ENCODE data around the gene SIGLEC14. TPM values are rescaled to one million over a fixed set of nuclear protein-coding genes. Genes with fewer than 3 reads are reported as not detected.

The SIGLEC14 gene
- total RNA-seq, 6 experiments from 2014 or later: 2.9 to 6.1 (median 3.4) TPM; not detected in 2

- TF ChIP-seq POLR2A (IDR thresholded peaks at IDR 0.05) (no peak), CTCF (IDR thresholded peaks at IDR 0.05) (no peak)
- 94% methylated on average over 8 of the region's 31 CpGs for WGBS (ENCODE audit: insufficient coverage, low coverage, low lambda C conversion rate, missing lambda C conversion rate)
- intact Hi-C loops (cut with DNase I): loop anchor here in 1 of 2 donors (10.0 kb wide), 1 partner anchor 484 kb away; no protein-coding TSS in a partner anchor
- Histone ChIP-seq H3K9me3 (no peaks in the 10 kb centered on the region), H3K36me3 (no peaks in the 10 kb centered on the region), H3K4me3 (no peak overlapping the region), H3K27me3 (no peaks in the 10 kb centered on the region), H3K27ac (no peak overlapping the region), H3K4me1 (peaks cover 0 to 11% (median 2%) of the 10 kb centered on the region in 4 donors)
- no peak for DNase-seq
- no peak for ATAC-seq
Measured at GRCh38 chr19:51598159-51598915, 48.3 kb downstream of the SIGLEC14 start.

DNA sequence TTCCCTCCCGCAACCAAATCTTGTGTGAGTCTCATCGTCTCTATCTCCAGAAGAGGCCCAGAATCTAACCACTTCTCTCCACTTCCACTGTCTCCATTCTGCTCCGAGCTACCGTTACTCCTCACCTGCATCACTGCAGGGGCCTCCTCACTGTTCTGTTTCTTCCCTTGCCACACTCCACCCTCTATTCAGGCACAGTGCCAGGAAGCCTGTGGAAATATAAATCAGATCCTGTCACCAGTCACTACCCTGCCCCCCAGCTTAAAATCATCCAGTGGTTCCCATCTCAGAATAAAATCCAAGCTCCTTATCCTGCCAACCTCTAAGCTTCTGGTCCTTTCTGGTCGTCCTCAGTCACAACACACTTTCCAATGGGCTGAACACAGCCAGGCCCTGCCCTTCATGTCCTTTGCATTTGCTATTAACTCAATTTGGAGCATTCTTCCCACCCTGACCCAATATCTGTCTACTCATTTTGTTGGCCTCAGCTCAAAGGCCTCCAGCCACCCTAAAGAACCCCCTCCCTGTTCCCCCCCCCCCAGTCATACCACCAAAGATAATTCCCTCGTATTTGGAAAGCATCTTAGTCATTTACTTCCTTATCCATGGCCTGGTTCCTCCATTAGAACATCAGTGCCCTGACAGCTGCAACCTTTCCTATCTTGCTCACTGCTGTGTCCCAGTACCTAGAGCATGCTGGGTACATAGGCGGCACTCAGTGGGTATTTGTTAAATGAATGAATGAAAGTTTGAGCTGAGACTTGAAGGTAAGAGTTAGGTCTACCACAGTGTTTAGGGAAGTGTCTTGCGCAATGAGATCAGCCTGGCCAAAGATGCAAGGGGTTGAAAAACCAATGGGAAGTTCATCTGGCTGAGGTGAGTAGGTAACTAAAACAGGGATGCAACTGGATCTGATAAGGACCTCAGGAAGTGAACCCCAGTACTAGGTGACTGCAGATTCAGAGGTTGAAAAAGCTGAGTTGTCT is 51.1 kb downstream of the SIGLEC14 start:
- intact Hi-C loops (cut with DNase I): loop anchor here in 1 of 2 donors (10.0 kb wide), 1 partner anchor 481 kb away; no protein-coding TSS in a partner anchor
- Histone ChIP-seq H3K4me3 (peak overlapping the region in 1 of 3 donors; percentile 62), H3K9me3 (no peaks in the 10 kb centered on the region), H3K4me1 (peaks cover 0 to 12% (median 3%) of the 10 kb centered on the region in 4 donors), H3K36me3 (no peaks in the 10 kb centered on the region), H3K27ac (no peak overlapping the region), H3K27me3 (no peaks in the 10 kb centered on the region)
- TF ChIP-seq POLR2A (IDR thresholded peaks at IDR 0.05) (no peak), CTCF (IDR thresholded peaks at IDR 0.05) (no peak)
- DNase-seq (no peak), ATAC-seq (no peak)
- 81% methylated on average over 7 of the region's 8 CpGs for WGBS (ENCODE audit: insufficient coverage, low coverage, low lambda C conversion rate, missing lambda C conversion rate)

- intact Hi-C loops (cut with DNase I): loop anchor here (5.0 to 10.0 kb wide), 2 partner anchors 480 to 487 kb away; partner anchors contain the start of gene CTU1 (in 1 of the 2)
- Histone ChIP-seq H3K4me1 (peaks cover 0 to 12% (median 3%) of the 10 kb centered on the region in 4 donors), H3K4me3 (peak overlapping the region; percentile 30 to 62 (median 60)), H3K36me3 (no peaks in the 10 kb centered on the region), H3K27ac (no peak overlapping the region), H3K9me3 (no peaks in the 10 kb centered on the region), H3K27me3 (no peaks in the 10 kb centered on the region)
- TF ChIP-seq POLR2A (IDR thresholded peaks at IDR 0.05) (no peak), CTCF (IDR thresholded peaks at IDR 0.05) (no peak)
- DNase-seq (no peak), ATAC-seq (peak in 2 of 4 donors; percentile 2 to 3)
- 21% methylated on average over 3 of the region's 6 CpGs for WGBS (ENCODE audit: insufficient coverage, low coverage, low lambda C conversion rate, missing lambda C conversion rate)
Measured at GRCh38 chr19:51594774-51595109, 51.9 kb downstream of the SIGLEC14 start.

GRCh38 chr19:51593969-51594773 is 52.5 kb downstream of the SIGLEC14 start:
- Histone ChIP-seq H3K9me3 (no peaks in the 10 kb centered on the region), H3K27me3 (no peaks in the 10 kb centered on the region), H3K4me3 (peak overlapping the region; percentile 30 to 62 (median 60)), H3K27ac (no peak overlapping the region), H3K4me1 (peaks cover 0 to 12% (median 3%) of the 10 kb centered on the region in 4 donors), H3K36me3 (no peaks in the 10 kb centered on the region)
- TF ChIP-seq CTCF (IDR thresholded peaks at IDR 0.05): no peak
- peak; percentile 99 to 100 (median 99) for DNase-seq
- intact Hi-C loops (cut with DNase I): loop anchor here (5.0 to 10.0 kb wide), 2 partner anchors 479 to 487 kb away; partner anchors contain the start of gene CTU1 (in 1 of the 2)
- ATAC-seq: peak; percentile 99 to 100 (median 100)
- WGBS (ENCODE audit: insufficient coverage, low coverage, low lambda C conversion rate, missing lambda C conversion rate): 0% methylated on average over 34 of the region's 61 CpGs
